B cell (primary cell): ENCODE results near the gene ZNF507. TPM values are rescaled to one million over a fixed set of nuclear protein-coding genes. Genes with fewer than 3 reads are reported as not detected.

ENCODE experiments used
- ATAC-seq: fragments of 200-7000 bp; cut with Tn5 transposase; one replicate; pipeline ENCODE4 v1.10.0; 2021; ENCODE audit warnings: low read depth, mild to moderate bottlenecking, moderate number of reproducible peaks, moderate library complexity
- CTCF ChIA-PET: fragments of 350-600 bp; sonication (Branson Sonifier 250); formaldehyde crosslinking; loops from one replicate; lab custom pipeline; 2021; ENCODE audit warnings: antibody characterized with exemption, inconsistent platforms; lab: Charles Lee
- POLR2A ChIA-PET: fragments of 350-600 bp; sonication (Branson Sonifier 250); formaldehyde crosslinking; loops from one replicate; lab custom pipeline; 2021; ENCODE audit warnings: antibody characterized with exemption; lab: Charles Lee
- DNase-seq: peaks from one replicate; pipeline ENCODE4 v3.0.0; 2013
- H2AFZ ChIP-seq: 2 replicates; pipeline ENCODE4 v1.6.1; 2012; ENCODE audit warnings: mild to moderate bottlenecking, low read depth, low read length; ENCODE audit not compliant: insufficient read depth, poor library complexity, severe bottlenecking
- H3K27ac ChIP-seq, 2 donors: 1 replicate in 1 of 2; 2 replicates in 1 of 2; pipeline ENCODE4 v1.5.1; 2012 to 2013; ENCODE audit warnings: low read length in 2 of 2, mild to moderate bottlenecking in 2 of 2, moderate library complexity in 1 of 2
- H3K27me3 ChIP-seq, 4 experiments: fragments of 200-600 bp in 1 of 4; sonication (generic) in 1 of 4; replicated peaks in 1 of 4; 1 replicate in 2 of 4; 2 replicates in 2 of 4; pipeline versions ENCODE4 v1.6.1 to v1.7.0; 2013 to 2016; ENCODE audit warnings: low read length in 3 of 4, mild to moderate bottlenecking in 2 of 4, mixed read lengths in 1 of 4, moderate library complexity in 1 of 4; ENCODE audit not compliant: insufficient read depth in 4 of 4, control insufficient read depth in 3 of 4; ENCODE audit errors: control extremely low read depth in 1 of 4
- H3K36me3 ChIP-seq, 2 experiments: replicated peaks in 1 of 2; 1 replicate in 1 of 2; 2 replicates in 1 of 2; pipeline versions ENCODE4 v1.6.1 to v1.7.1; 2013; ENCODE audit warnings: low read length in 1 of 2; ENCODE audit not compliant: insufficient read depth in 2 of 2, control insufficient read depth in 1 of 2; ENCODE audit errors: control extremely low read depth in 1 of 2, extremely low read depth in 1 of 2
- H3K4me1 ChIP-seq, 2 donors: fragments of 200-600 bp in 1 of 2; sonication (generic) in 1 of 2; 1 replicate in 1 of 2; 2 replicates in 1 of 2; pipeline versions ENCODE4 v1.5.1 to v1.6.1; 2013 to 2017; ENCODE audit warnings: low read length in 2 of 2; ENCODE audit not compliant: control insufficient read depth in 2 of 2, insufficient read depth in 2 of 2
- H3K4me2 ChIP-seq: replicated peaks from 2 replicates; pipeline ENCODE3; 2012; ENCODE audit warnings: mild to moderate bottlenecking, low read depth, low read length; ENCODE audit not compliant: poor library complexity, severe bottlenecking
- H3K4me3 ChIP-seq, 5 experiments: fragments of 200-600 bp in 1 of 5; sonication (generic) in 1 of 5; 1 replicate in 3 of 5; 2 replicates in 2 of 5; pipeline versions ENCODE4 v1.5.1 to v1.7.0; 2011 to 2016; ENCODE audit warnings: low read length in 4 of 5, mild to moderate bottlenecking in 4 of 5, low read depth in 2 of 5, control low read depth in 1 of 5, moderate library complexity in 1 of 5; ENCODE audit not compliant: insufficient read depth in 1 of 5; ENCODE audit errors: control extremely low read depth in 1 of 5, extremely low read depth in 1 of 5
- H3K79me2 ChIP-seq: fragments of 200-600 bp; sonication (generic); one replicate; pipeline ENCODE4 v1.6.0; 2016; ENCODE audit warnings: low read length; ENCODE audit not compliant: control insufficient read depth, insufficient read depth
- H3K9ac ChIP-seq: fragments of 200-600 bp; sonication (generic); 2 replicates; pipeline ENCODE4 v1.6.1; 2017; ENCODE audit warnings: mild to moderate bottlenecking, low read length, moderate library complexity
- H3K9me3 ChIP-seq, 3 donors: one replicate each; pipeline versions ENCODE4 v1.6.1 to v1.7.1; 2013; ENCODE audit warnings: low read length in 2 of 3; ENCODE audit not compliant: control insufficient read depth in 2 of 3, insufficient read depth in 1 of 3; ENCODE audit errors: control extremely low read depth in 1 of 3
- H4K20me1 ChIP-seq: 2 replicates; pipeline ENCODE4 v1.6.0; 2012; ENCODE audit warnings: mild to moderate bottlenecking, low read length; ENCODE audit not compliant: insufficient read depth, control insufficient read depth, poor library complexity, severe bottlenecking
- H3K27ac Mint-ChIP-seq: one replicate; pipeline ENCODE4 v1.8.0; 2021; ENCODE audit warnings: mixed read lengths
- H3K27me3 Mint-ChIP-seq: one replicate; pipeline ENCODE4 v1.8.0; 2021; ENCODE audit warnings: mixed read lengths
- H3K4me1 Mint-ChIP-seq: one replicate; pipeline ENCODE4 v1.8.0; 2021; ENCODE audit warnings: mixed read lengths
- H3K4me3 Mint-ChIP-seq: one replicate; pipeline ENCODE4 v1.8.0; 2021; ENCODE audit warnings: mixed read lengths
- H3K9me3 Mint-ChIP-seq: one replicate; pipeline ENCODE4 v1.8.0; 2022; ENCODE audit warnings: mixed read lengths; ENCODE audit not compliant: insufficient read depth
- EZH2 ChIP-seq: IDR thresholded peaks from 2 replicates; pipeline ENCODE4 v1.6.1; 2012; ENCODE audit warnings: borderline replicate concordance, low read depth, mild to moderate bottlenecking, moderate library complexity, low read length; ENCODE audit not compliant: insufficient read depth, poor library complexity, severe bottlenecking
- WGBS: methylation state at CpG from one replicate; pipeline ENCODE4 v1.1.5; 2013; ENCODE audit warnings: missing lambda C conversion rate; ENCODE audit not compliant: insufficient coverage; 5-methylcytosine and 5-hydroxymethylcytosine counted together
- intact Hi-C: fragments of 100-400 bp; cut with micrococcal nuclease; formaldehyde crosslinking; loops from one replicate; pipeline ENCODE4 v1.10.0; 2022
- polyA plus RNA-seq: library from polyadenylated mRNA; depleted of rRNA; stranded (reverse); fragments of >200 nt; gene quantifications from 2 replicates; pipeline ENCODE4 v1.2.3, GENCODE V29; 2012
- total RNA-seq, 2 donors: library from RNA; stranded (reverse); fragments of 120-200 nt in 1 of 2; gene quantifications; 1 replicate in 1 of 2; 2 replicates in 1 of 2; pipeline versions ENCODE4 v1.2.3 to v1.2.4, GENCODE V29; 2013 to 2022
- TF ChIP-seq, protein P1 (sequence below): fragments of 200-600 bp; IDR thresholded peaks from one replicate; pipeline ENCODE4 v1.8.0; 2022; ENCODE audit warnings: antibody characterized with exemption, mild to moderate bottlenecking

Gene ZNF507
- total and polyA plus RNA-seq, 2 donors (not counting 1 experiment from before 2014, with no cell fraction given) = 13.6 to 38.6 TPM

GRCh38 chr19:32363632-32364031, 18.2 kb downstream of the ZNF507 start:
- Mint-ChIP-seq H3K4me1 (peaks cover 16% of the 10 kb centered on the region), H3K27me3 (no peaks in the 10 kb centered on the region), H3K4me3 (no peak overlapping the region), H3K27ac (no peak overlapping the region), H3K9me3 (no peaks in the 10 kb centered on the region)
- H4K20me1 ChIP-seq = peaks cover 80% of the 10 kb centered on the region
- DNase-seq = no peak
- H2AFZ ChIP-seq = no peak overlapping the region
- CTCF ChIA-PET = no interaction called here
- ATAC-seq = no peak
- no peak overlapping the region for H3K27ac ChIP-seq
- no peak overlapping the region for H3K4me3 ChIP-seq
- WGBS = no CpG with 5 or more reads among the region's 3 CpGs
- no peak overlapping the region for H3K9ac ChIP-seq
- no peaks in the 10 kb centered on the region for H3K27me3 ChIP-seq
- no peaks in the 10 kb centered on the region for H3K4me1 ChIP-seq
- intact Hi-C loops = no loop called here
- no peak overlapping the region for H3K4me2 ChIP-seq
- no peak for TF ChIP-seq EZH2
- TF ChIP-seq, protein P1, sequence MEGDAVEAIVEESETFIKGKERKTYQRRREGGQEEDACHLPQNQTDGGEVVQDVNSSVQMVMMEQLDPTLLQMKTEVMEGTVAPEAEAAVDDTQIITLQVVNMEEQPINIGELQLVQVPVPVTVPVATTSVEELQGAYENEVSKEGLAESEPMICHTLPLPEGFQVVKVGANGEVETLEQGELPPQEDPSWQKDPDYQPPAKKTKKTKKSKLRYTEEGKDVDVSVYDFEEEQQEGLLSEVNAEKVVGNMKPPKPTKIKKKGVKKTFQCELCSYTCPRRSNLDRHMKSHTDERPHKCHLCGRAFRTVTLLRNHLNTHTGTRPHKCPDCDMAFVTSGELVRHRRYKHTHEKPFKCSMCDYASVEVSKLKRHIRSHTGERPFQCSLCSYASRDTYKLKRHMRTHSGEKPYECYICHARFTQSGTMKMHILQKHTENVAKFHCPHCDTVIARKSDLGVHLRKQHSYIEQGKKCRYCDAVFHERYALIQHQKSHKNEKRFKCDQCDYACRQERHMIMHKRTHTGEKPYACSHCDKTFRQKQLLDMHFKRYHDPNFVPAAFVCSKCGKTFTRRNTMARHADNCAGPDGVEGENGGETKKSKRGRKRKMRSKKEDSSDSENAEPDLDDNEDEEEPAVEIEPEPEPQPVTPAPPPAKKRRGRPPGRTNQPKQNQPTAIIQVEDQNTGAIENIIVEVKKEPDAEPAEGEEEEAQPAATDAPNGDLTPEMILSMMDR = no peak
- H3K36me3 ChIP-seq = peaks cover 15 to 90% of the 10 kb centered on the region in 2 experiments
- H3K9me3 ChIP-seq = peaks cover 0 to 1% (median 0%) of the 10 kb centered on the region in 3 donors
- POLR2A ChIA-PET = no interaction called here
- H3K79me2 ChIP-seq = peaks cover 72% of the 10 kb centered on the region

DNA sequence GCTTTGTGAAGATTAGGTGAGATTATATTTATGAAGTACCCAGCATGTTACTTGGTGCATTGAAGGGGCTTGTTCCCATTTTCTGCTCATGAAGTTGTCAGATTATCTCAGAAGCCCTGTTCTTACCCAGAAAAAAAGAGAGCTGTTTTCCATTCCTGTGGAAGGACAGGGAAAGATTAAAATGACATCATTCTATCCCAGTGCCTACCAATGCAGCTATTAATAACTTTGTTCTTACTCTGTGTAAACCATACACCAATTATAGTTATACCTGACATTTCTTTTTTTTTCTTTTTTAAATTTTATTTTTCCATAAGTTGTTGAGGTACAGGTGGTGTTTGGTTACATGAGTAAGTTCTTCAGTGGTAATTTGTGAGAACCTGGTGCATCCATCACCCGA, 18.6 kb downstream of the ZNF507 start:
- Mint-ChIP-seq H3K4me1 (peaks cover 16% of the 10 kb centered on the region), H3K4me3 (no peak overlapping the region), H3K27me3 (no peaks in the 10 kb centered on the region), H3K9me3 (no peaks in the 10 kb centered on the region), H3K27ac (no peak overlapping the region)
- Histone ChIP-seq H2AFZ (no peak overlapping the region), H3K79me2 (peaks cover 68% of the 10 kb centered on the region), H3K4me3 (no peak overlapping the region), H3K4me1 (no peaks in the 10 kb centered on the region), H3K36me3 (peaks cover 13 to 86% of the 10 kb centered on the region in 2 experiments), H3K9ac (no peak overlapping the region), H3K4me2 (no peak overlapping the region), H4K20me1 (peaks cover 81% of the 10 kb centered on the region), H3K27me3 (no peaks in the 10 kb centered on the region), H3K9me3 (peaks cover 0 to 1% (median 0%) of the 10 kb centered on the region in 3 donors), H3K27ac (no peak overlapping the region)
- intact Hi-C loops = no loop called here
- POLR2A ChIA-PET = no interaction called here
- ATAC-seq = no peak
- no CpG with 5 or more reads among the region's 1 CpG for WGBS
- TF ChIP-seq, protein P1 = no peak
- no peak for TF ChIP-seq EZH2
- CTCF ChIA-PET = no interaction called here
- DNase-seq = no peak
